Esophagus (tissue), 2 donors: Measurements from ENCODE around the gene ABCG4. TPM values are rescaled to one million over a fixed set of nuclear protein-coding genes. Genes with fewer than 3 reads are reported as not detected.
"Not testable (repeated sequence)": the region's sequence is repeated elsewhere in the genome, so short reads cannot be mapped to it uniquely, and the experiment has no call there.

Source experiments
- H3K27ac ChIP-seq, 2 donors: one replicate each; pipeline ENCODE4 v1.5.1; 2013; ENCODE audit warnings: low read depth in 2 of 2, mild to moderate bottlenecking in 2 of 2, inconsistent platforms in 1 of 2, low read length in 1 of 2, moderate library complexity in 1 of 2
- H3K27me3 ChIP-seq, 2 donors: one replicate each; pipeline ENCODE4 v1.6.1; 2013; ENCODE audit warnings: low read length in 2 of 2, control low read depth in 1 of 2, mild to moderate bottlenecking in 1 of 2; ENCODE audit not compliant: insufficient read depth in 2 of 2, control insufficient read depth in 1 of 2
- H3K36me3 ChIP-seq, 2 donors: one replicate each; pipeline ENCODE4 v1.6.1; 2013; ENCODE audit warnings: low read length in 1 of 2; ENCODE audit not compliant: control insufficient read depth in 2 of 2, insufficient read depth in 2 of 2
- H3K4me1 ChIP-seq, 2 donors: one replicate each; pipeline ENCODE4 v1.6.1; 2013; ENCODE audit warnings: low read length in 1 of 2; ENCODE audit not compliant: control insufficient read depth in 2 of 2, insufficient read depth in 2 of 2
- H3K4me3 ChIP-seq, 2 donors: one replicate each; pipeline ENCODE4 v1.5.1; 2013; ENCODE audit warnings: low read length in 2 of 2, mild to moderate bottlenecking in 2 of 2, low read depth in 1 of 2, moderate library complexity in 1 of 2
- H3K9me3 ChIP-seq, 2 donors: one replicate each; pipeline ENCODE4 v1.6.1; 2013; ENCODE audit warnings: mild to moderate bottlenecking in 2 of 2, low read depth in 1 of 2, low read length in 1 of 2, moderate library complexity in 1 of 2; ENCODE audit not compliant: control insufficient read depth in 2 of 2, insufficient read depth in 1 of 2
- WGBS, 2 donors: extraction: QIAGEN DNeasy Blood & Tissue Kit; methylation state at CpG; one replicate each; pipeline ENCODE4 v1.1.7; 2013; 5-methylcytosine and 5-hydroxymethylcytosine counted together
- polyA plus RNA-seq, 2 donors: library from polyadenylated mRNA; stranded (reverse); fragments of 200-250 nt; gene quantifications; one replicate each; pipeline ENCODE4 v1.2.3, GENCODE V29; 2013
- donor health status: healthy with polysubstance abuse.
- donor health status: Bipolar disorder and iron deficiency.

ABCG4 gene
- polyA plus RNA-seq, 2 donors: 0.21 to 0.81 TPM

- Histone ChIP-seq H3K9me3 (no peaks in the 10 kb centered on the region), H3K36me3 (no peaks in the 10 kb centered on the region), H3K27ac (no peak overlapping the region), H3K4me1 (peaks cover 2 to 3% of the 10 kb centered on the region in 2 donors), H3K27me3 (no peaks in the 10 kb centered on the region), H3K4me3 (no peak overlapping the region)
- 93 to 94% methylated on average over 9 of the region's 9 CpGs for WGBS, 2 donors
Observed at GRCh38 chr11:119160151-119160550, 11.3 kb downstream of the ABCG4 start.

DNA sequence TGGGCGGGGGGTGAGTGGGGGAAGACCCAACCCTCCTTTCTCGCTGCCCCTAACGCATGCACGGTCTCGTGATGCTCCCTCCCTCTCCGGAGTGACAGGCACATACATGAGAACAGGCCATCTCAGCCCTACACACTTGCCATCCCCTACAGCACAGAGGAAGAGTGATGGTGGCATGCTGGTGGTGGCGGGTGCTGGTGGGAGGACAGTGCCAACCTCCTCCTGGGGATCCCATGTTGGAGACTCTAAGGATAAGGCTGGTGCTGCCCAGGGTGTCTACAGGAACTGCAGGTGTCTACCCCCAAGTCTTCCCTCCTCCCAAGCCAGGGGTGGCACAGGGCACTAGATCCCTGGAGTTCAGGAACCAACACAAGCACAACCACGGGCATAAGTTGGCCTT is 13.0 kb downstream of the ABCG4 start:
- no peak overlapping the region for H3K4me3 ChIP-seq
- H3K9me3 ChIP-seq: no peaks in the 10 kb centered on the region
- WGBS, 2 donors: 78 to 83% methylated on average over 8 of the region's 8 CpGs
- no peak overlapping the region for H3K27ac ChIP-seq
- no peaks in the 10 kb centered on the region for H3K36me3 ChIP-seq
- H3K4me1 ChIP-seq: peaks cover 1 to 2% of the 10 kb centered on the region in 2 donors
- H3K27me3 ChIP-seq: no peaks in the 10 kb centered on the region

GRCh38 chr11:119166368-119167076 is 17.7 kb downstream of the ABCG4 start:
- Histone ChIP-seq H3K4me3 (no peak overlapping the region), H3K4me1 (no peaks in the 10 kb centered on the region), H3K36me3 (no peaks in the 10 kb centered on the region), H3K27ac (peak overlapping the region; percentile 87 to 98), H3K27me3 (no peaks in the 10 kb centered on the region), H3K9me3 (no peaks in the 10 kb centered on the region)
- whole genome bisulfite sequencing, 2 donors: 50 to 65% methylated on average over 8 of the region's 8 CpGs

GRCh38 chr11:119167077-119167458 is 18.2 kb downstream of the ABCG4 start:
- H3K27me3 ChIP-seq, H3K4me1 ChIP-seq: not testable (repeated sequence)
- peak overlapping the region; percentile 87 to 98 for H3K27ac ChIP-seq

DNA sequence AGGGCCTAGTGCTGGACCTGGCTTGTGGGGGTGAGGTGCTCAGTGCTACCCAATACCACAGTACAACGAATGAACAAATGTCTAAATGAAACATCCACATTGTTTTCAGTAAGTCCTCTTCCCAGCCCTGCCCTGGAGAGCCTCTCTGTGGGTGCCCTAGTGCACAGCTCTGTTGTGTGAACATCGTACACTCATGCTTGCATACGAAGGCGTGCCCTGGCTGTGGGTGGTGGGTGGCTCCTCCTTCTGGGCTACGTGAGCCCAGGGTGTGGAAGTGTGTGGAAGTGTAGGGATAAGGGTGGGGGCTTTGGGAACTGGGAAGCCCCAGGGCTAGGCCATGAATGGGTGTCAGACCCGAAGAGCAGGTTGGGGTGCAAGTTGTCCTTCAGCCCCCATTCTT is 19.1 kb downstream of the ABCG4 start:
- H3K27ac ChIP-seq: peak overlapping the region; percentile 87 to 98
- peak overlapping the region in 1 of 2 donors; percentile 71 for H3K4me3 ChIP-seq
- H3K4me1 ChIP-seq: peaks cover 0 to 4% of the 10 kb centered on the region in 2 donors

More at GRCh38 chr11:119167077-119167458, 18.2 kb downstream of the ABCG4 start:
- WGBS, 2 donors: 51 to 64% methylated on average over 10 of the region's 10 CpGs
- H3K36me3 ChIP-seq, H3K4me3 ChIP-seq, H3K9me3 ChIP-seq: not testable (repeated sequence)

DNA sequence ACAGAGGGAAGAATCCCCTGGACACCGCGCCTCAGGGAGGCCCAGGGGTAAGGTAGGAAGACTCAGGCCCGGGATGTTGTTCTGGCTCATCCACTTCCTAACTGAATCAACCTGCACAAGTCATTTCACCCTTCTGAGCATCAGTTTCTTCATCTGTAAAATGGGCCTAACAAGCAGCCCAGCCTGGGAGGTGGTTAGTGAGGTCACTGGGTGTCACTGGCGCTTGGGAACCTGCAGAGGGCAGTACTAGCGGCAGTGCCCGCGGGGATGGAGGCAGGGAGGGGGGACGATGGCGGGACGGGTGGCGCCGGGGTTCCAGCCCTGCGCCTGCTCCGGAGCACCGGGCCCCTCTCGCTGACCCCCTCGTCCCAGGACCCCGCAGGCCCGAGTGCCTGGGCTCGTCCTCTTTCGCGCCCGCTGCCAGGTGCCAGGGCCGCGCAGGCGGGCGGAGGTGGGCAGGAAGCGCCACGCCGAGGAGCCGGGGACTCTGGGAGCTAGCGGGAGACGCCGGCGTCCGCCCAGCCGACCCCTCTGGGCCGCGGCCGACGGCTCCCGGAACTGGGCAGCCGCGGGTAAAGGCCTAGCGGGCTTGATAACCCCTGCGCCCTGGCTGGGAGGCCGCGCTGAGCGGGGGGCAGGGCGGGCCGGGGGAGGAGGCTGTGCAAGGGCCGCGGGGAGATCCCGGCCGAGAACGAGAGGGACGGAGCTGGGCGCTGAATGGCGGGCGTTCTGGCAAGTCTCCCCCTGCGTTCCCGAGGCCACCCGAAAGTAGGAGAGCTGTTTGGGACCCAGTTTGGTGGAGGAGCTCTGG is 19.8 kb downstream of the ABCG4 start, which contains the start of gene NLRX1:
Gene NLRX1, plus strand, starts transcription at position 255 of the 811 bp plus-strand sequence. CDS start 2,679 bp downstream, outside the sequence.
- WGBS, 2 donors: 3 to 4% methylated on average over 61 to 63 of the region's 63 CpGs
- Histone ChIP-seq H3K27ac (peak within 1 kb of the TSS; percentile 87 to 98), H3K4me1 (peaks cover 0 to 4% of the 10 kb centered on the region in 2 donors), H3K9me3 (no peaks in the 10 kb centered on the region), H3K27me3 (no peaks in the 10 kb centered on the region), H3K36me3 (peaks cover 0 to 4% of the 10 kb centered on the region in 2 donors), H3K4me3 (peak within 1 kb of the TSS; percentile 71 to 86)

More for the DNA sequence above, 19.1 kb downstream of the ABCG4 start:
- WGBS, 2 donors: 41 to 45% methylated on average over 6 of the region's 6 CpGs
- H3K9me3 ChIP-seq: no peaks in the 10 kb centered on the region
- H3K36me3 ChIP-seq: no peaks in the 10 kb centered on the region
- no peaks in the 10 kb centered on the region for H3K27me3 ChIP-seq

DNA sequence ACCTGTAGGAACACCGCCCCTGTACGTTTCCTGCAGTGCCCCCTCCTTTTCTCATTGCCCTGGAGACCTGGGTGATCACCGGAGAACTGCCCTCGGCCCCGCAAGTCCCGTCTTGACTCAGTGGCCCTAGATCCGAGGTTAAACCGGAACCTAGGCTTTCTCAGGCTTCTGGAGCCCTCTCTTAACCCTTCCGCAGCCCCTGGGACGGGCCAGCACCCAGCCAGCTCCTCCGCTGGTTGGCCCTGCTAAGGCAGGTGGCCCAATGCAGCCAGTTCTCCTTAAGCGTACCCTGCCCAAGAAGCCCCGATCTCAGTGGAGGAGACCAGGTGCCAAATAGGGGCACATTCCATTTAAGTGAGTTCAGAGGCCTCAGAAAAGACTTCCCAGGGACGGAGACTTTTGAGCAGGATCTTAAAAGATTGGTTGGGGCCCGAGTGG is 20.4 kb downstream of the ABCG4 start:
- WGBS, 2 donors: 10 to 15% methylated on average over 15 of the region's 15 CpGs
- Histone ChIP-seq H3K36me3 (peaks cover under 1 to 10% of the 10 kb centered on the region in 2 donors), H3K4me3 (peak overlapping the region; percentile 71 to 86), H3K4me1 (peaks cover 0 to 4% of the 10 kb centered on the region in 2 donors), H3K27me3 (no peaks in the 10 kb centered on the region), H3K27ac (peak overlapping the region; percentile 87 to 98), H3K9me3 (no peaks in the 10 kb centered on the region)

GRCh38 chr11:119172513-119172912 is 23.7 kb downstream of the ABCG4 start:
- H3K4me1 ChIP-seq: peaks cover 0 to 4% of the 10 kb centered on the region in 2 donors
- 85 to 88% methylated on average over 2 of the region's 2 CpGs for WGBS, 2 donors
- H3K36me3 ChIP-seq: peaks cover 8 to 21% of the 10 kb centered on the region in 2 donors

DNA sequence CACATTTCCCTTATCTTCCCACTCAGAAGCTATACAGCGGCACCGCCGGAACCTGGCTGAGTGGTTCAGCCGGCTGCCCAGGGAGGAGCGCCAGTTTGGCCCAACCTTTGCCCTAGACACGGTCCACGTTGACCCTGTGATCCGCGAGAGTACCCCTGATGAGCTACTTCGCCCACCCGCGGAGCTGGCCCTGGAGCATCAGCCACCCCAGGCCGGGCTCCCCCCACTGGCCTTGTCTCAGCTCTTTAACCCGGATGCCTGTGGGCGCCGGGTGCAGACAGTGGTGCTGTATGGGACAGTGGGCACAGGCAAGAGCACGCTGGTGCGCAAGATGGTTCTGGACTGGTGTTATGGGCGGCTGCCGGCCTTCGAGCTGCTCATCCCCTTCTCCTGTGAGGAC is 24.6 kb downstream of the ABCG4 start:
- WGBS, 2 donors: 89 to 94% methylated on average over 21 of the region's 21 CpGs
- H3K9me3 ChIP-seq: no peaks in the 10 kb centered on the region
- no peaks in the 10 kb centered on the region for H3K27me3 ChIP-seq
- no peak overlapping the region for H3K27ac ChIP-seq
- H3K4me3 ChIP-seq: no peak overlapping the region
- H3K4me1 ChIP-seq: peaks cover 0 to 4% of the 10 kb centered on the region in 2 donors
- peaks cover 8 to 25% of the 10 kb centered on the region in 2 donors for H3K36me3 ChIP-seq

More at GRCh38 chr11:119172513-119172912, 23.7 kb downstream of the ABCG4 start:
- Histone ChIP-seq H3K4me3 (no peak overlapping the region), H3K27ac (no peak overlapping the region), H3K27me3 (no peaks in the 10 kb centered on the region), H3K9me3 (no peaks in the 10 kb centered on the region)
